Ishikawa (cell line): Measurements from ENCODE around the gene GRIK1.

Source experiments
- EP300 ChIP-seq: IDR thresholded peaks from 2 replicates; pipeline ENCODE4 v1.6.1; 2012; ENCODE audit warnings: borderline replicate concordance
- FOXM1 ChIP-seq: IDR thresholded peaks from 2 replicates; pipeline ENCODE4 v1.6.1; 2012; ENCODE audit warnings: low read depth, borderline replicate concordance
- MAX ChIP-seq: IDR thresholded peaks from 2 replicates; pipeline ENCODE4 v1.6.1; 2012
- RAD21 ChIP-seq: IDR thresholded peaks from 2 replicates; pipeline ENCODE4 v1.6.1; 2012; ENCODE audit warnings: low read depth
- REST ChIP-seq: IDR thresholded peaks from 2 replicates; pipeline ENCODE4 v1.6.1; 2012; ENCODE audit warnings: low read depth, mild to moderate bottlenecking
- TAF1 ChIP-seq: IDR thresholded peaks from 2 replicates; pipeline ENCODE4 v1.6.1; 2012; ENCODE audit warnings: low read depth, mild to moderate bottlenecking
- TCF12 ChIP-seq: IDR thresholded peaks from 2 replicates; pipeline ENCODE4 v1.6.1; 2012; ENCODE audit warnings: low read depth
- TEAD4 ChIP-seq: IDR thresholded peaks from 2 replicates; pipeline ENCODE4 v1.6.1; 2012
- YY1 ChIP-seq: IDR thresholded peaks from 2 replicates; pipeline ENCODE4 v1.6.1; 2012; ENCODE audit warnings: low read depth
- ZBTB7A ChIP-seq: IDR thresholded peaks from 2 replicates; pipeline ENCODE4 v1.6.1; 2012; ENCODE audit warnings: low read depth

GRCh38 chr21:29578306-29578705 is 361.5 kb downstream of the GRIK1 start:
- no peak for TF ChIP-seq YY1
- no peak for TF ChIP-seq TAF1
- TF ChIP-seq FOXM1: no peak
- TF ChIP-seq TEAD4: no peak
- TF ChIP-seq RAD21: no peak
- TF ChIP-seq EP300: no peak
- no peak for TF ChIP-seq MAX
- TF ChIP-seq ZBTB7A: no peak
- no peak for TF ChIP-seq REST
- TF ChIP-seq TCF12: no peak
